Measurements from ENCODE around the gene GPC5.
"Not testable (repeated sequence)": the region's sequence is repeated elsewhere in the genome, so short reads cannot be mapped to it uniquely, and the experiment has no call there.

GPC5 gene

DNA sequence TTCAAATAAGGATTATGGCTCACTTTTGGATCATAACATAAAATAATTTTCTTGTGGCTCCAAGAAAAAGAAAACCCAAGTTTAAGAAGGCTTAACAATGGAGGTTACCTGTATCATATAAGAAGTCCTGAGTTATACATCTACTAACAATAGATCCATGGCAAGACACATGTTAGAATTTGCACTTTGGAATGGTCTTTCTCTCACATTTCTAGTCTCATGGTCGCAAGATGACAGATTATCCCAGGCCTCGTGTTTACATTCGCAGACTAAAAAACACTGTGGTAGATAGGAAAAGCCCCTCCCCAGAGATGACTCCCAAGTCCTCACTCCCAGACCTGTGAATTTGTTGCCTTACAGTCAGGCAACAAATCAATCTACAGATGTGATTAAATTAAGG is 1082.0 kb downstream of the GPC5 start:
- TF ChIP-seq NFRKB (IDR thresholded peaks at IDR 0.05) (no peak), ARNT (IDR thresholded peaks at IDR 0.05) (no peak), FOXA1 (IDR thresholded peaks at IDR 0.05) (no peak), CTBP1 (IDR thresholded peaks at IDR 0.05; ENCODE audit: borderline replicate concordance) (no peak), FOXM1 (IDR thresholded peaks at IDR 0.05; ENCODE audit: borderline replicate concordance) (no peak), ELF4 (IDR thresholded peaks at IDR 0.05) (no peak), FOXK2 (IDR thresholded peaks at IDR 0.05) (no peak), BHLHE40 (IDR thresholded peaks at IDR 0.05; ENCODE audit: borderline replicate concordance) (no peak), HDGF (IDR thresholded peaks at IDR 0.05; ENCODE audit: borderline replicate concordance) (no peak)
- no peak for DNase-seq (ENCODE audit: extremely low spot score)
- POLR2A ChIA-PET: no interaction called here
- CTCF ChIA-PET: no interaction called here

DNA sequence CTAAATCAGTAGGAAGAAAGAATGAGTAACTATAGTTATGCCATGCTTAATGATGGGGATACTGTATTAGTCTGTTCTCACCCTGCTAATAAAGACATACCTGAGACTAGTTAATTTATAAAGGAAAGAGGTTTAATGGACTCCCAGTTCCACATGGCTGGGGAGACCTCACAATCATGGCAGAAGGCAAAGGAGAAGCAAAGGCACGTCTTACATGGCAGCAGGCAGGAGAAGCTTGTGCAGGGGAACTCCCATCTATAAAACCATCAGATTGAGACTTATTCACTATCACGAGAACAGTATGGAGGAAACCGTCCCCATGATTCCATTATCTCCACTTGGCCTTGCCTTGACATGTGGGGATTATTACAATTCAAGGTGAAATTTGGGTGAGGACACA is 1084.4 kb downstream of the GPC5 start:
- CTCF ChIA-PET: not testable (repeated sequence)

DNA sequence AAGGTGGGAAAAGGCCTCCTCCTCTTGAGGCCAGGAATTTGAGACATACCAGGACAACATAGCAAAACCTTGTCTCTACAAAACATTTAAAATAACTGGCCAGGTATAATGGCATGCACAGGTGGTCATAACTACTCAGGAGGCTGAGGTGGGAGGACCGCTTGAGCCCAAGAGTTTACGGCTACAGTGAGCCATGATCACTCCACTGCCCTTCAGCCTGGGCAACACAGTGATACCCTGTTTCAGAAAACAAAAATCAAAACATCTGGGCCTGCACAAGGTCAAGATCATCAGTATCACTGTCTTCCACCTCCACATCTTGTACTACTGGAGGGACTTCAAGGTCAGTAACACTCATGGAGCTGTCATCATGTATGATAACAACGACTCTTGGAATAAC is 1085.5 kb downstream of the GPC5 start:
- no peak for DNase-seq (ENCODE audit: extremely low spot score)
- TF ChIP-seq CTBP1 (IDR thresholded peaks at IDR 0.05; ENCODE audit: borderline replicate concordance) (no peak), L3MBTL2 (conservative IDR thresholded peaks at IDR 0.05) (no peak), FOXM1 (IDR thresholded peaks at IDR 0.05; ENCODE audit: borderline replicate concordance) (no peak), ELF4 (IDR thresholded peaks at IDR 0.05) (no peak), ZNF384 (IDR thresholded peaks at IDR 0.05) (no peak), SP1 (IDR thresholded peaks at IDR 0.05) (no peak), NFRKB (IDR thresholded peaks at IDR 0.05) (no peak), SUZ12 (IDR thresholded peaks at IDR 0.05) (no peak), LEF1 (IDR thresholded peaks at IDR 0.05; ENCODE audit: borderline replicate concordance) (no peak), BHLHE40 (IDR thresholded peaks at IDR 0.05; ENCODE audit: borderline replicate concordance) (no peak), HDGF (IDR thresholded peaks at IDR 0.05; ENCODE audit: borderline replicate concordance) (no peak), FOXA1 (IDR thresholded peaks at IDR 0.05) (no peak)
- TF ChIP-seq, protein P1, sequence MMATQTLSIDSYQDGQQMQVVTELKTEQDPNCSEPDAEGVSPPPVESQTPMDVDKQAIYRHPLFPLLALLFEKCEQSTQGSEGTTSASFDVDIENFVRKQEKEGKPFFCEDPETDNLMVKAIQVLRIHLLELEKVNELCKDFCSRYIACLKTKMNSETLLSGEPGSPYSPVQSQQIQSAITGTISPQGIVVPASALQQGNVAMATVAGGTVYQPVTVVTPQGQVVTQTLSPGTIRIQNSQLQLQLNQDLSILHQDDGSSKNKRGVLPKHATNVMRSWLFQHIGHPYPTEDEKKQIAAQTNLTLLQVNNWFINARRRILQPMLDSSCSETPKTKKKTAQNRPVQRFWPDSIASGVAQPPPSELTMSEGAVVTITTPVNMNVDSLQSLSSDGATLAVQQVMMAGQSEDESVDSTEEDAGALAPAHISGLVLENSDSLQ (IDR thresholded peaks at IDR 0.05): no peak
- ChIA-PET POLR2A (no interaction called here), CTCF (no interaction called here)

More for the DNA sequence above, 1084.4 kb downstream of the GPC5 start:
- DNase-seq (ENCODE audit: extremely low spot score); POLR2A ChIA-PET: not testable (repeated sequence)

DNA sequence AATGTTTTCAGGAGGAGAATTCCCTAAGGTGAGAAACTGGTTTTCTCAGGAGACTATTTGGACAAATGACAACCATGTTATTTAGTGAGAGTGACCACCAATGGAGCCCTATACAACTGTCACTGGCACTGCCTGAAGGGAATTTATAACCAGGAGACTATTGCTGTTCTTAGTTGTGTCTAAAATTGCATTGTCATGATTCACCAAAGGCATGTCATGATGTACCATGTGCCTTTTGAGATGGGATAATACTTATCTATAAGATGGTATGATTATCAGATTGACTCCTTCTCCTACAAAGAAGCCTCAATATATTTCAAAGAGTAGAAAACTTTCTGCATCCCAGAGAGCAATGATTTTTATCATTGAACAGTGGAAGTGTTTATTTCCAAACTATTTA is 1088.8 kb downstream of the GPC5 start:
- DNase-seq (ENCODE audit: extremely low spot score): no peak
- ChIA-PET CTCF (no interaction called here), POLR2A (no interaction called here)
- no peak for TF ChIP-seq FOXK2 (IDR thresholded peaks at IDR 0.05)
- TF ChIP-seq ELF4 (IDR thresholded peaks at IDR 0.05): no peak
- TF ChIP-seq CTBP1 (IDR thresholded peaks at IDR 0.05; ENCODE audit: borderline replicate concordance): no peak
- TF ChIP-seq, protein P1 (IDR thresholded peaks at IDR 0.05): no peak
- no peak for TF ChIP-seq ARNT (IDR thresholded peaks at IDR 0.05)
- no peak for TF ChIP-seq LEF1 (IDR thresholded peaks at IDR 0.05; ENCODE audit: borderline replicate concordance)
- no peak for TF ChIP-seq SUZ12 (IDR thresholded peaks at IDR 0.05)
- TF ChIP-seq BHLHE40 (IDR thresholded peaks at IDR 0.05; ENCODE audit: borderline replicate concordance): no peak
- TF ChIP-seq FOXM1 (IDR thresholded peaks at IDR 0.05; ENCODE audit: borderline replicate concordance): no peak
- no peak for TF ChIP-seq HDGF (IDR thresholded peaks at IDR 0.05; ENCODE audit: borderline replicate concordance)
- TF ChIP-seq TARDBP (IDR thresholded peaks at IDR 0.05): no peak
- no peak for TF ChIP-seq ZNF384 (IDR thresholded peaks at IDR 0.05)
- no peak for TF ChIP-seq NFRKB (IDR thresholded peaks at IDR 0.05)
- no peak for TF ChIP-seq FOXA1 (IDR thresholded peaks at IDR 0.05)

DNA sequence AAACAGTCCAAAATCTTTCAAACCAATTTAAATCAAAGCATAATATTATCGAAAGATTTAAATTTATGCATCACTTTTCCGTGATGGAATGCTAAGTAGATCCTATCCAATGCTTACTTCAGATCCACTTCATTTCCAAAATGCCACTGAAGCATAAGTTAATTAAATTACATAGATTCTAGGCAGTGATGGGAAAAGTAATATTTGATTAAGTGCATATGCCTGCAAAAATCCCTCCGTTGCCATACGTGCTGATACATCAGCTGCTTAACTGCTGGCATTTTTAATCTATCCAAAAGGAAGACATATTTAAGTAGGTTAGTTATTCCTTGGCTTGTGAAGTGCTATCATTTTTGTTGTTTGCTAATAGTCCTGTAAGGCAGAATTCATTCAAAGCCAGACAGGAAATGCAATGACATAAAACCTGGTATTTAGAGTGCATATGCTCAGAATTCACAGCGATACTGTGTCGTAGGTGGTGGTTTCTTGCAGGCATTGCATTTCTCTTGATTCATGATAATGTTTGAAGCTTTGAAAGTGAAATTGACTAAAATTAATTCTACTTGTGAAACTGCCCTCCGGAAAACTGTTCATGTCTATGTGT is 1089.9 kb downstream of the GPC5 start:
- ChIA-PET POLR2A (no interaction called here), CTCF (no interaction called here)
- TF ChIP-seq, protein P1 (IDR thresholded peaks at IDR 0.05): no peak
- no peak for TF ChIP-seq ELF4 (IDR thresholded peaks at IDR 0.05)
- no peak for TF ChIP-seq SUZ12 (IDR thresholded peaks at IDR 0.05)
- TF ChIP-seq FOXA1 (IDR thresholded peaks at IDR 0.05): no peak
- TF ChIP-seq TARDBP (IDR thresholded peaks at IDR 0.05): no peak
- no peak for TF ChIP-seq CTBP1 (IDR thresholded peaks at IDR 0.05; ENCODE audit: borderline replicate concordance)
- no peak for TF ChIP-seq L3MBTL2 (conservative IDR thresholded peaks at IDR 0.05)
- TF ChIP-seq ZNF384 (IDR thresholded peaks at IDR 0.05): no peak
- no peak for TF ChIP-seq HDGF (IDR thresholded peaks at IDR 0.05; ENCODE audit: borderline replicate concordance)
- no peak for TF ChIP-seq SP1 (IDR thresholded peaks at IDR 0.05)
- DNase-seq (ENCODE audit: extremely low spot score): no peak

DNA sequence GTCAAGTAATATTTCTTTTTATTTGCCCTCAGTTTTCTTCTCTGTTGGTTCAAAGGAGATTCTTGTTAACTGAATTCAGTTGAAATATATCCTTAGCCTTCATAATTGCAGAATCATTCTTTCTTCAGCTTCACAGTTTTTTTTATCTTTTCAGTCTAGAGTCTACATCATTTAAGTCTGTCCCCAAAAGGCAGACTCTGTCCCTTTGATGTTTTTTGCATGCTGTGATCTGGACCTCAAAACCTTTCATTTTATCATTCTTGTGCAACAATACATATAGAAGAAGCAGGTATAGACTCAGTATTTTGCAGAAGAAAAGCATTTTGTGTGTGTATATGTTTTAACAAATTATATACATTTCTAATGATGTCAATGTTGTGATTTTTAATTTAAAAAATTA is 1093.4 kb downstream of the GPC5 start:
- CTCF ChIA-PET: no interaction called here
- TF ChIP-seq FOXK2 (IDR thresholded peaks at IDR 0.05): no peak
- TF ChIP-seq LEF1 (IDR thresholded peaks at IDR 0.05; ENCODE audit: borderline replicate concordance): no peak
- TF ChIP-seq, protein P1 (IDR thresholded peaks at IDR 0.05): no peak
- no peak for TF ChIP-seq HDGF (IDR thresholded peaks at IDR 0.05; ENCODE audit: borderline replicate concordance)
- TF ChIP-seq SP1 (IDR thresholded peaks at IDR 0.05): no peak
- no peak for TF ChIP-seq FOXM1 (IDR thresholded peaks at IDR 0.05; ENCODE audit: borderline replicate concordance)
- no peak for TF ChIP-seq SUZ12 (IDR thresholded peaks at IDR 0.05)
- no peak for TF ChIP-seq FOXA1 (IDR thresholded peaks at IDR 0.05)
- TF ChIP-seq ARNT (IDR thresholded peaks at IDR 0.05): no peak
- TF ChIP-seq TARDBP (IDR thresholded peaks at IDR 0.05): no peak
- TF ChIP-seq CTBP1 (IDR thresholded peaks at IDR 0.05; ENCODE audit: borderline replicate concordance): no peak
- TF ChIP-seq ELF4 (IDR thresholded peaks at IDR 0.05): no peak
- TF ChIP-seq ZNF384 (IDR thresholded peaks at IDR 0.05): no peak
- TF ChIP-seq BHLHE40 (IDR thresholded peaks at IDR 0.05; ENCODE audit: borderline replicate concordance): no peak
- POLR2A ChIA-PET: no interaction called here
- DNase-seq (ENCODE audit: extremely low spot score): no peak

All from HEK293T (cell line).